ENCODE measurements around the gene COG8.
"Not testable (repeated sequence)": the region's sequence is repeated elsewhere in the genome, so short reads cannot be mapped to it uniquely, and the experiment has no call there.

COG8 gene

GRCh38 chr16:69339289-69340094, at the start of gene COG8, which contains the start of gene NIP7:
TSS of gene COG8 (minus strand) at chr16:69339564. CDS start at chr16:69339552, 12 bp downstream.
TSS of gene NIP7 (plus strand) at chr16:69339772. CDS start at chr16:69339830, 58 bp downstream.
- peak; percentile 92 for DNase-seq

GRCh38 chr16:69386596-69386995, 47.2 kb upstream of the COG8 start:
- DNase-seq, result no peak

- DNase-seq, result no peak
These were observed 45.6 kb upstream of the COG8 start for GRCh38 chr16:69384974-69385373.

- DNase-seq, result no peak
These were observed 43.1 kb upstream of the COG8 start for GRCh38 chr16:69382421-69382820.

- no peak for DNase-seq
These were observed 41.9 kb upstream of the COG8 start for GRCh38 chr16:69381231-69381630.

- DNase-seq, result no peak
These were observed 39.4 kb upstream of the COG8 start for GRCh38 chr16:69378760-69379159.

GRCh38 chr16:69378036-69378435, 38.7 kb upstream of the COG8 start:
- no peak for DNase-seq

- DNase-seq, result no peak
These were observed 37.2 kb upstream of the COG8 start for GRCh38 chr16:69376393-69377059.

- DNase-seq, result no peak
These were observed 33.7 kb upstream of the COG8 start for GRCh38 chr16:69373019-69373418.

- DNase-seq, result no peak
These were observed 32.2 kb upstream of the COG8 start for GRCh38 chr16:69371564-69371963.

GRCh38 chr16:69368866-69369265, 29.5 kb upstream of the COG8 start:
- no peak for DNase-seq

GRCh38 chr16:69367980-69368379, 28.6 kb upstream of the COG8 start:
- no peak for DNase-seq

- DNase-seq, result no peak
These were observed 27.1 kb upstream of the COG8 start for GRCh38 chr16:69366431-69366830.

GRCh38 chr16:69365901-69366300, 26.5 kb upstream of the COG8 start:
- no peak for DNase-seq

GRCh38 chr16:69364088-69364487, 24.7 kb upstream of the COG8 start:
- DNase-seq, result no peak

- no peak for DNase-seq
These were observed 23.9 kb upstream of the COG8 start for GRCh38 chr16:69363281-69363717.

- DNase-seq, result not testable (repeated sequence)
These were observed 20.7 kb upstream of the COG8 start for GRCh38 chr16:69360070-69360469.

- no peak for DNase-seq
These were observed 12.1 kb upstream of the COG8 start, which contains the start of gene TMED6 for GRCh38 chr16:69351309-69352027. TSS of gene TMED6 (minus strand) at chr16:69351786. CDS start at chr16:69351753, 33 bp downstream.

- DNase-seq, result no peak
These were observed 11.3 kb upstream of the COG8 start for GRCh38 chr16:69350536-69351133.

GRCh38 chr16:69349536-69349935, 10.2 kb upstream of the COG8 start:
- no peak for DNase-seq

- DNase-seq, result no peak
These were observed 8.9 kb upstream of the COG8 start for GRCh38 chr16:69348222-69348621.

GRCh38 chr16:69346683-69347082, 7.3 kb upstream of the COG8 start:
- DNase-seq, result no peak

- DNase-seq, result no peak
These were observed 6.6 kb upstream of the COG8 start for GRCh38 chr16:69345923-69346322.
